GM18499 (cell line): Measurements from ENCODE around the gene NME7.
A peak's percentile ranks its signal among the peaks of the same experiment; 100 is the strongest.
"Not testable (repeated sequence)": the region's sequence is repeated elsewhere in the genome, so short reads cannot be mapped to it uniquely, and the experiment has no call there.

Experiments used
- ATAC-seq: cut with Tn5 transposase; IDR thresholded peaks from one replicate; pipeline ENCODE4 v1.9.1; 2021; ENCODE audit warnings: moderate number of reproducible peaks; ENCODE audit not compliant: insufficient read depth, unreplicated experiment

NME7 gene

GRCh38 chr1:169367686-169368405 lies at the start of gene NME7, which contains the start of gene BLZF1:
Gene NME7 (minus strand): TSS chr1:169367797. CDS start chr1:169367710, 87 bp downstream.
Gene BLZF1 (plus strand): TSS chr1:169368195. CDS start chr1:169369523, 1,328 bp downstream.
- peak; percentile 82 for ATAC-seq

DNA sequence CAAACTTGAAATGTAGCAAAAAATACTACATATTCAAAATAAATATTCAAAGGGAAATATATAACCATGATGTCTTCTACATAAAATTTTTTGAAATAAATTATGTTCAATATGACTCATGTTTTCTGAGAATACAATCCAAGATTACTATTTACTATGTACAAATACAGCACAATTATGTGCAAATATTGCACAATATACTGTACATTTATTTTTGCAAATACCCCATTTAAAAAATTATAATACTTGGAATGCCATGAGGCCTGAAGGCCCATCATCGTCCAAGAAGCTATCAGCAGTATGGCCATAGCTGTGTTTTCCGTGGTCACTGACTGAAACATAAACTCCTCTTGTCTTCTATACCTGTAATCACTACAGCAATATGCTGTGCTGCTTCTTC lies 47.4 kb upstream of the NME7 start:
- no peak for ATAC-seq

DNA sequence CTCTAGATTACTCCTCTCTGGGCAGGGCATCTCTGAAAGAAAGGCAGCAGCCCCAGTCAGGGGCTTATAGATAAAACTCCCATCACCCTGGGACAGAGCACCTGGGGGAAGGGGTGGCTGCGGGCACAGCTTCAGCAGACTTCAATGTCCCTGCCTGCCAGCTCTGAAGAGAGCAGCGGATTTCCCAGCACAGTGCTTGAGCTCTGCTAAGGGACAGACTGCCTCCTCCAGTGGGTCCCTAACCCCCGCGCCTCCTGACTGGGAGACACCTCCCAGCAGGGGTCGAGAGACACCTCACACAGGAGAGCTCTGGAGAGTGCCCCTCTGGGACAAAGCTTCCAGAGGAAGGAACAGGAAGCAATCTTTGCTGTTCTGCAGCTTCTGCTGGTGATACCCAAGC lies 40.7 kb upstream of the NME7 start:
- not testable (repeated sequence) for ATAC-seq

DNA sequence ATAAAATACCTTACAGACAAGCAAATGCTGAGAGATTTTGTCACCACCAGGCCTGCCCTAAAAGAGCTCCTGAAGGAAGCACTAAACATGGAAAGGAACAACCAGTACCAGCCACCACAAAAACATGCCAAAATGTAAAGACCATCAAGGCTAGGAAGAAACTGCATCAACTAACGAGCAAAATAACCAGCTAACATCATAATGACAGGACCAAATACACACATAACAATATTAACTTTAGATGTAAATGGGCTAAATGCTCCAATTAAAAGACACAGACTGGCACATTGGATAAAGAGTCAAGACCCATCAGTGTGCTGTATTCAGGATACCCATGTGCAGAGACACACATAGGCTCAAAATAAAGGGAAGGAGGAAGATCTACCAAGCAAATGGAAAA lies 35.0 kb upstream of the NME7 start:
- not testable (repeated sequence) for ATAC-seq

DNA sequence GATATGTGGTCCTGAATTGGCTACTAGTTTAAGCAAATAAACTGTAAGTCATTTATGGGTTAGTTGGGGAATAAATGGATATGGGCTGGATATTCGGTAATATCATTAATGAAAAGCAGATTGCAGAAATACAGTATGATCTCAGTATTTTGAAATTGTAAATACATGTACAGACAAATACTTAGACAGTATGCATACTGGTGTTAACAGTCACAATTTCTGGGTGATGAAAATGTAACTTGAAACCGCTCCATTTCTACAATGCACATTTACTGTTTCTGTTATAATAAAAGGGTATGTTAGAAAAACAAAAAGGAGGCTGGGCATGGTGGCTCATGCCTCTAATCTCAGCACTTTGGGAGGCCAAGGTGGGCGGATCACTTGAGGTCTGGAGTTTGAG lies 28.4 kb upstream of the NME7 start:
- ATAC-seq: no peak

- no peak for ATAC-seq
Measured at GRCh38 chr1:169392406-169392805, 24.8 kb upstream of the NME7 start.

- ATAC-seq: peak; percentile 84
Measured at GRCh38 chr1:169390303-169390702, 22.7 kb upstream of the NME7 start.

GRCh38 chr1:169387399-169387798 lies 19.8 kb upstream of the NME7 start:
- no peak for ATAC-seq

GRCh38 chr1:169383449-169383848 lies 15.9 kb upstream of the NME7 start:
- no peak for ATAC-seq

DNA sequence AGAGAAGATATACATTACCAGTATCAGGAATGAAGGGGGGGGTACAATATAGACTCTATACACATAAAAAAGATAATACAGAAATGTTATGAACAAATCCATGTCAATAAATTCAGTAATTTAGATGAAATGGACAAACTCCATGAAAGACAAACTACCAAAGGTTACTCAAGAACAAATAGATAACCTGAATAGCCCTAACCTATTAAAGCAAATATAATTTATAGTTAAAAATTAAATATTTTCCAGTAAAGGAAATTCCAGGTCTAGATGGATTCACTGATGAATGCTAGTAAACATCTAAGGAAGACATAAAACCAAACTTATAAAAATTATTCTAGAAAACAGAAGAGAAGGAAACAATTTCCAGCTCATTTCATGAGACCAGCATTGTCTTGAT lies 13.6 kb upstream of the NME7 start:
- ATAC-seq: no peak

GRCh38 chr1:169371404-169371803 lies 3.8 kb upstream of the NME7 start:
- ATAC-seq: no peak

- no peak for ATAC-seq
Measured at GRCh38 chr1:169368406-169368769, 791 bp upstream of the NME7 start.

DNA sequence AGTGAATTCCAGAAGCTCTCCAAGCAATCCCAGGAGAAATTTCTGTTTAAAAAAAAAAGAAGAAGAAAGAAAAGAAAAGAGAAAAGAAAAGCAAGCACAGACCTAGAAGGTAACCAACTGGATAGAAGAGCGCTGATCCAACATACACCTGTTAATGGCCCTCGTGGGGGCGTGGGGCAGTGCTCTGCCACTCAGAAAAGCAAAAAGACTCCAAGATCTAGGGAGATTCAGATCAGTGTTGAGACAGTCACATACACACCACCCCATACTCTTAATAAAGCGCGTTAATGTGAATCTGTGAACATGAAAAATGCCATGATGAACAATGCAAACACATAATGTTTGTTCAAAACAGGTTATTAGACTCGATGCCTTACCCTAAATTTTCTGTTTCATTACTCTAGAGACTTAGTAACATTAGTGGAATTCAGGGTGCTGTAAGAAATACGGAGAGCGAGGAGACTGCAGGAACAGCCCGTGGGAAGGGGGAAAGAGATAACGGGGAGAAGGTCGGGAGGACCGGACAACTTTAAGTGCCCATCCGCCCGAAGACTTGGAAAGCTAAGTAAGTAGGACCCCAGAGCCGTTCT lies 406 bp downstream of the NME7 start:
- ATAC-seq: no peak

- no peak for ATAC-seq
Measured at GRCh38 chr1:169364948-169365347, 2.6 kb downstream of the NME7 start.

DNA sequence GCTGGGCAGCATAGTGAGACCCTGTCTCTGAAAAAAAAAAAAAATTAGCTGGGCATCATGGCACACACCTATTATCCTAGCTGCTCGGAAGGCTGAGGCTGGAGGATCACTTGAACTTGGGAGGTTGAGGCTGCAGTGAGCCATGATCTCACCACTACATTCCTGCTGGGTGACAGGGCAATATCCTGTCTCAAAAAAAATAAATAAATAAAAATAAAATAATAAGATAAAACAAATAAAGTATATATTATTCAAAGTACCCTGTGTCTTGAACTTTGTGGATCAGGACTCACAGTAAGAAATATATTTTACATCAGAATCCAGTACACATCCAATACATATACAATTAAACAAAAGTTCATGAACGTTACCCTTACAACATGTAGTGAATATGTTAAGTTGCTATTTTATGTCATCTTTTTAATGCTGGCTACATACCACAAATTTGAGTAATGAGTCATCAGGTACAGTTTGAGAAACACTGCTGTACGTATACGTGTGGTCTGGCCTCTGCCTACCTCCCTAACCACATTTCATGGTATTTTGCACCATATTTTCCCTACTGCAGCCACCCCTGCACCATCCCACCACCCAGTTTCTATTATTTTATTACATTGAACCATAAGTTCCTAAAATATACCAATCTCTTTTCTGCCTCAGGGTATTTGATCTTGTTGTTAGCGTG lies 4.4 kb downstream of the NME7 start:
- ATAC-seq: peak; percentile 40

DNA sequence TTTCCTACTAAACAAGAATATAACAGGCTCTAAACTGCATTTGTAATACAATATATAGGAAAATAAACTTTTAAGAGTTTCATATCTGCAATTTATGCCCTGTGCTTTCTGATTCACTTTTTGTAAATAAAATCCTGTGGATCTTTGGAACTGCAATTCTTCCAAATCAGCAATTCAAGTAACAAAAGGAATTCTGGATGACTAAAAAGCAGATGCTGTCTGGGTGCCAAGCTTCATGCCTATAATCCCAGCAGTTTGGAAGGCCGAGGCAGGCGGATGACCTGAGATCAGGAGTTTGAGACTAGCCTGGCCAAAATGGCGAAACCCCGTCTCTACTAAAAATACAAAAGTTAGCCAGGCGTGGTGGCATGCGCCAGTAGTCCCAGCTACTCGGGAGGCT lies 6.3 kb downstream of the NME7 start:
- ATAC-seq: no peak

GRCh38 chr1:169360415-169360814 lies 7.2 kb downstream of the NME7 start:
- ATAC-seq: no peak

DNA sequence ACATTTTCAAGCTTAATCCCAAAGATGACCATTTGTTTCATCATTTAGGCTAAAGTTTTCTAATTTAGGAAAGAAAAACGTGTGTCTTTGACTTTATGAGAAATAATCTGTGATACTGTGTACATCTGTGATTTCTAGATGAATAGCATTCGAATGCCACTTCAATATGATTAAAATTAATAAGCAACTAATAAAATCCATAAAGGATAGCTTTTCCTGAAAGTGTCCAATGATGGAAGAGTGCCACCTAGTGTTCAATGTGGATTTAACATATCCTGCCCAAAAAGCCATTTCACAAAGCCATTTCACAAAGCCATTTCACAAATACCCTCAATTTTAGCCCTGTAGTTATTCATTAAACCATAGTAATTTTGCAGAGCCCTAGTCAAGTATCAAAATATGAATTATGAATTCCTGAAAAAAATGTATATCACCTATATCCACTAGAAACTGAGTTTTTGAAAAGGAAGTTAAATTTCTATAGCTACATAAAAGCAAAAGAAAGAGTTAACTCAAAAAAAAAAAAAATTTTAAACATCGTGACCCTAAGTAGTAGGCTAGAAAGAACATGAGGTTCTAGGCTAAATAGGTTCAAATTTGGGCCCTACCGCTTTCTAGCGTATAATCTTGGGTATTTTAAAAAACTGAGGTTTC lies 19.1 kb downstream of the NME7 start:
- ATAC-seq: no peak

DNA sequence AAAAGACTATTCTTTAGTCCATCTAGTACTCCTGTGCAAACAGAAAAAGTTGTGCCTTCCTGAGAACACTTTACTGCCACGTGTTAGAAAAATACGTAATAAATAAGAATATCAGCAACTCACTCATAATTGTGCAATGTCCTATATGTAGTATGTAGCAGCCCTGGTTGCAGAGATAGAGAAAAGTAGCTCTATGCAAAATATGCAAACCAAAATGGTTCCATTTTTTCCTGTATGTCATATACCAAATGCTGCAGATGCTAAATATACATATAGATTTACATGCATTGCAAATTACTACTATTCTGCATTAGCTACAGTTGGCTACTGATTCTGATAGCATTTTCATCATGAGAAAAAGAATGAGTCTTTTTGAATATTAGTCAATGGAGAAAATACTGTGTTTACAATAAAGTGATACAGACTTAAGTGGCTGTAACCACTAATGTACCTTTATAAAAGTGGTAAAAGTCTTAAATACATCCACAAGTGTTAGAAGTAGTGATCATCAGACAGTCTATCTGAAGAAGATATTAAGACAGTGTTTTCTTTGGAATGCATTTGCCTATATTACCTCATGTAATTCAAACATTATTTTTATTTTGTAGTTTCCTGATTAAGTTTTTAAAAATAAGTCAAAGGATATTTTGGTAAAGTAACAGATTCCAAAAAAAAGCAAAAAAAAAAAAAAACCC lies 19.8 kb downstream of the NME7 start:
- no peak for ATAC-seq

GRCh38 chr1:169346036-169346589 lies 21.5 kb downstream of the NME7 start:
- no peak for ATAC-seq
